Daoy (cell line): ENCODE data around the gene PARP12. TPM values are rescaled to one million over a fixed set of nuclear protein-coding genes. Genes with fewer than 3 reads are reported as not detected.
A peak's percentile ranks its signal among the peaks of the same experiment; 100 is the strongest.

ENCODE experiments used
- DNase-seq: peaks from one replicate; pipeline ENCODE4 v3.0.0-alpha.2; 2015; ENCODE audit warnings: low read depth
- total RNA-seq: library from RNA; depleted of rRNA; stranded (reverse); fragments of >200 nt; shearing (Covaris generic); gene quantifications from 2 replicates; pipeline ENCODE4 v1.2.3, GENCODE V29; 2014

Gene PARP12
- total RNA-seq, 1 experiment from 2014 or later: 22.8 TPM

DNA sequence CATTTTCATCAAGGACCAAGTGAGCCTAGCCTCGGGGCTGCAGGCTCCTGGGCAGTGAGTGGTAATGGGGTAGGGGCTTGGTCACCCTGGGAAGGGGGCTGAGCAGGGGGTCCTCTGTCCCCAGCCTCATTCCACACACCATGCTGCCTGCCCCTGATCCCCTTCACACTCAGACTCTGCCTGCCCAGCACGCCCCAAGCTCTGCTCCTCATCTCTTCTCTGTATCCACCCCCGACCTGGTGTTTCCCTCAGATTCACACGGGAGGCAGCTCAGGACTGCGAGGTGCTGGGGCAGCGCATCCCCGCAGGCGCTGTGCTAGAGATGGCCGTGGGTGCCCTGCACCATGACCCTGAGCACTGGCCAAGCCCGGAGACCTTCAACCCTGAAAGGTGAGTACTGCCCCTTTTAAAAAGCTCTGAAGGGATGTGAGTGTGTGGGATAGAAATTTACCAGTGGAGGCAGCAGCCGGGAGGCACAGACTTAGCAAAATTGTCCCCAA, 47.2 kb downstream of the PARP12 start:
- DNase-seq: no peak

- no peak for DNase-seq
Observed at GRCh38 chr7:140014123-140014522, 48.6 kb downstream of the PARP12 start.

DNA sequence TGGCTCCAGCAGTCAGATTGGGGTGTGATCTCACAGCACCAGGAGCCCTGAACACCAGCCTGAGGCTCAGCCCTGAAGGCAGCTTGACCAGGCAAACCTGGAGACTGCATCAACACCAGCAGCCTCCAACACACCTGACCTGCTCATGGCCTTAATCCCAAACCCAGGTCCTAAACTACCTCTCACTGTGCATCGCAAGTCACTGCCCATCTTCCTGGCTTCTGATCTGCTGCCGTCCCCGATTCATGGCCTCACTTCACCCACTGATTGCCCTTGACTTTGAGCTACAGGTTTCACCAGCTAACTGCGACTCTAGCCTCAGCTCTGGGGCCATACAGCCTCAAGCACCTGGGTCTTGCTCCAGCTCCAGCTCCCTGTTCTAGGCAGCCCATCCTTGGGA, 49.1 kb downstream of the PARP12 start:
- no peak for DNase-seq

DNA sequence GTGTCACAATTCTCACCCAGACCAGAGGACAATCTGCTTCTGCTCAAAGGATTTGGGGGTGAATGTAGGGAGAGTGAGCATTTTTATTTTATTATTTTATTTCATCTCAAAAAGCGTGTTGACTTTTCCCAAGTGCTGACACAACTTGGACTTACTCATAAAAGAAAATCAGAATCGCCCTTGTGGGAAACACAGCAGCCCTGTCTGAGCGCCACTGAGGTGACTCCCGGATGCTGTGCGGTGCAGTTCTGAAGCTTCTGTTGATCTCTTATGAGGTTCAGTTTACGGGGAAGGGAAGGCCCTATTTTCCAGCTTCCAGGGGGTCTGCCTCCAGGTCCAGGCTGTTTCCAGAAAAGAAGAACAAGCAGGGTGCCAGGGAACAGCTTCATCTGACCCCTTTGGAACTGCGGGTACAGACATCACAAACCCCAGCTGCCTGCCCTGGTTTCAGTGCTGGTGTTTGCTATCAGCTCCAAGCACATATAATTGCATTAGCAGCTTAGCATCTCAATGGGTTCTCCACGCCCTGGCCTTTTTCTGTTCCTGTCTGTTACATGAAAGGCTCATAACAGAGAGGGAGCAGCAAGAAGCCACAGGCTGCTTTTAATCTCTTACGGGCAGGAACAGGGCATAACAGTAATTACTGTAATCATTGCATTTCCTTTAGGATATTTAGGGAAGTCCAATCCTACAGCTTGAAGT, 52.4 kb downstream of the PARP12 start:
- DNase-seq: no peak

GRCh38 chr7:140009735-140010134, 53.0 kb downstream of the PARP12 start:
- DNase-seq: no peak

- DNase-seq: no peak
Observed at GRCh38 chr7:140008755-140009610, 53.8 kb downstream of the PARP12 start.

GRCh38 chr7:140007051-140007690, 55.6 kb downstream of the PARP12 start:
- DNase-seq: no peak

GRCh38 chr7:140006600-140006999, 56.2 kb downstream of the PARP12 start:
- no peak for DNase-seq

DNA sequence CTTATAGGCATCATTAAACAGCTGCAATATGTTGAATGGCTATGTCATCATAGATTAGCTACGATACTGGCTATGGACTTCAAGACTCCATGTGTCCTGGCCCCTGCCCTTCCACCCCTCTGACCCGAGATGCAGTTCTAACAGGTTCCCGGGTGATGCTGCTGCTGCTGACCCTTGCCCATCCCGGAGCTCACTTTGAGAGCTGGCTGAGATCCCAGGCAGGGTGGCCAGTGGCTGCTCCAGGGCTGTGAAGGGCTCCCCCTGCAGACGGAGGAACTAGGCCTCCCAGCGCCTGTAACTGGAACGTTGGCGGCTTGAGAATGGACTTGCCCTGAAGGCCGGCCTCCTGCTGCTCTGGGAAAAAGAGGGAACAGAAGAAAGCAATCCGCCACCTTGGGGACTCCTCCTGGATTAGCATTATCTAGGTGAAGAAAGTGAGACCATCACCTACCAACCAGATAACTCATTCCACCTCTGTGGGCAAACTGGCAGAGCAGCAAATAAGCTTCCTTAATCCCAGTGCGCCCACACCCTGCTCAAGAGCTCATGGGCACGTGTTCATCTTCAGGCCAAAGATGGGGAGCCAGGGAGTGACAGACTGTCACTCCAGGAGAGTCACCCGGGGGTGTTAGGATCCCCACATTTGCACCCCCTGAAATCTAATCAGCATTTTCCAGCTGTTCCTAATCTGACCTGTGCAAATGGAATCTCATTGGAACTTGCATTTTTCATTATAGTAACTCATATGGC, 56.8 kb downstream of the PARP12 start:
- DNase-seq: peak; percentile 30

GRCh38 chr7:140005341-140005740, 57.4 kb downstream of the PARP12 start:
- DNase-seq: no peak

GRCh38 chr7:140004672-140005071, 58.1 kb downstream of the PARP12 start:
- no peak for DNase-seq

GRCh38 chr7:140003913-140004382, 58.8 kb downstream of the PARP12 start:
- peak; percentile 48 for DNase-seq

DNA sequence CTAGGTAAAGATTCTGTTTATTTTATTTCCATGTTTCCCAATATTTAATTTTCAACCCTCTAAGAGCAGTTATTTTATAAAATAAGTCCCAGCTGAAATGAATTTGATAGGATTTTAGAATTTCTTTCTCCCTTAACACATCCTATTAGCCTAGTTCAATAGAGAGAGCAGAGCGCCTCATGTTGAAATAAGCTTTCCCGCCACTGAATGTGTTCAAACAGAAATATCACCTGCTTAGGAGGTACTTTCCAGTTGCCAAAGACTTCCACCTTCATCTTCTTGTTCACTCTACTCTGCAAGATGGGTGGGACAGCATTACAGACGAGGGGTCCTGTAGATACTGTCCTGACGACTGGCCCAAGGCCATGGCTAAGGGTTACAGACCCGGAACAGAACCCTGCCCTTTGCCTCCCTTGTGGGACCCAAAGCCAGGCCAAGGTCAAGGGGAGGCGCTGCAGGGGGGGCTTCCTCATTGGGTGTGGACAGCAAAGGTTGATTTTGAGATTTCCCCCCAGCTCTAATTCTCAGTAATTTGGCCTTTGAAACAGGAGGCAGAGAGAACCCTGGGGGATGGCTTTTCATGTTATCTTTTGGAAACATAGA, 62.0 kb downstream of the PARP12 start:
- no peak for DNase-seq

GRCh38 chr7:139999516-139999915, 63.2 kb downstream of the PARP12 start:
- no peak for DNase-seq

GRCh38 chr7:139998572-139998971, 64.2 kb downstream of the PARP12 start:
- DNase-seq: no peak

- peak; percentile 40 for DNase-seq
Observed at GRCh38 chr7:139995017-139995915, 67.5 kb downstream of the PARP12 start.

DNA sequence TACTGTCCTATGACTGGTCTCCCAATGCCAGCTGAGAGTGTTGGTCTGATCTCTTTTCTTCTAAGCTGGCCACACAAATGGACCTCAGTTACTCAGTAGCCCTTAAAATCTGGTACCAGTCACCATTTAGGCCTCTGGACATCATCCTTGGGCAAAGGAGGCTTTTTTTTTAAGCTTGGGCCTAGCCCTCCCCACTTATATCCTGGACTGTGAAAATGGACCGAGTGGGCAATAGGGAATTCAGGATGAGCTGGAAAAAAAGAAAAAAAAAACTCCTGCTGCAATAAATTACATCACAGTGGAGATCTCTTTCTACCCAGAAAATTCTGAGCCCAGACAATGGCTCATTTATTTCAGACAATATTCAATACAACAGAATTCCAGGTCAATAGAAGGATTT, 68.4 kb downstream of the PARP12 start:
- DNase-seq: no peak

DNA sequence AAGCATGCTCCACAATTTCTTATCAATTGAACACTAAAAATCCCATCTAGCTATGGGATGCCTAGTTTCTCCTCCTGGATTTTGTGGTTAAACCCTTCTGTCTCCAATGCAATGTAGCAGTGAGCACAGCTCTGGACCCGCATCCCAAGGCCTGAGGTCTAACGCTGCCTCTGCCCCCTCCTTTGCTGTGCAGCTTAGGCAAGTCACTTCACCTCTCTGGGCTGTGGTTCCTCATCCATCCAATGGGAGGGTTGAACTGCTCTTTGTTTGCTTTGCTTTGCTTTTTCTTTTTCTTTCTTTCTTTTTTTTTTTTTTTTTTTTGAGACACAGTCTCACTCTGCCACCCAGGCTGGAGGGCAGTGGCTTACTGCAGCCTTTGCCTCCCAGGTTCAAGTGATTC, 69.2 kb downstream of the PARP12 start:
- DNase-seq: no peak

DNA sequence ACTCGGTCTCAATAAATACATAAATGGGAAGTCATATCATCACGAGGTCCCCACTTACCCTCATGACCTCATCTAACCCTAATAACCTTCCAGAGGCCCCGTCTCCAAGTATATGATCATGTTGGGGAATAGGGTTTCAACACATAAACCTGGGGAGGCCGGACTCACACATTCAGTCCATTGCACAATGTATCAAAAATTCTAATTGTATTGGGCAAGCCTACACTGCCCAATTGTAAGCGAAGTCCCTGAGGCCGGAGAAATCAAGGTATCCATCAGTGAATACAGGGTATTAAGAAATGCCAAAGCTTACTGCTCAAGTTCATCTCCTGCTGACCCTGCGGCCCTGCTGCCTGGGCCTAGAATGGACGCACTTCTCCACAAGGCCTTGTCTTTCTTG, 69.6 kb downstream of the PARP12 start:
- no peak for DNase-seq
